ENCODE data around the gene YY1. TPM values are rescaled to one million over a fixed set of nuclear protein-coding genes. Genes with fewer than 3 reads are reported as not detected.

The YY1 gene
- total RNA-seq, 1 donor from 2014 or later: 42.4 TPM

GRCh38 chr14:100314724-100315123 is 75.8 kb downstream of the YY1 start:
- H3K27ac ChIP-seq: no peak overlapping the region

DNA sequence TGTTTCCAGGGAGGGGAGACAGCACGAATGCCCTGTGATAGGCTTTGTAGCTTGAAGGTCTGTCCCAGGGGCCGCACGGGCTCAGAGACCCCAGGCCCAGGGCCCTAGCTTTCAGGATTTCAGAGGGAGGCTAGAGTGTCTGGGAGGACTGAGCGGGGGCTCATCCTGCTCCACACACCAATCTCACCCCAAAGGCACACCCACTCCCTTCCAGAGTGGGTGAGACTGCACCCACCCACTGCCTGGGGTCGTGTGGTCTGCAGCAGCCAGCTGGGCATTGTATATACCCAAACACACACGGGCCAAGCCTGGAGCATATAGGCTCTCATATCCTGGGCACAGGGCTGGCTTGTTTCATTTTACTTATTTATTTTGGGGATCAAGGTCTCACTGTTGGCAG is 78.4 kb downstream of the YY1 start:
- DNase-seq (ENCODE audit: low spot score in 2 of 2): no peak
- peak overlapping the region in 1 of 2 donors; percentile 65 for H3K4me3 ChIP-seq
- no peaks in the 10 kb centered on the region for H3K36me3 ChIP-seq
- TF ChIP-seq, protein P1, sequence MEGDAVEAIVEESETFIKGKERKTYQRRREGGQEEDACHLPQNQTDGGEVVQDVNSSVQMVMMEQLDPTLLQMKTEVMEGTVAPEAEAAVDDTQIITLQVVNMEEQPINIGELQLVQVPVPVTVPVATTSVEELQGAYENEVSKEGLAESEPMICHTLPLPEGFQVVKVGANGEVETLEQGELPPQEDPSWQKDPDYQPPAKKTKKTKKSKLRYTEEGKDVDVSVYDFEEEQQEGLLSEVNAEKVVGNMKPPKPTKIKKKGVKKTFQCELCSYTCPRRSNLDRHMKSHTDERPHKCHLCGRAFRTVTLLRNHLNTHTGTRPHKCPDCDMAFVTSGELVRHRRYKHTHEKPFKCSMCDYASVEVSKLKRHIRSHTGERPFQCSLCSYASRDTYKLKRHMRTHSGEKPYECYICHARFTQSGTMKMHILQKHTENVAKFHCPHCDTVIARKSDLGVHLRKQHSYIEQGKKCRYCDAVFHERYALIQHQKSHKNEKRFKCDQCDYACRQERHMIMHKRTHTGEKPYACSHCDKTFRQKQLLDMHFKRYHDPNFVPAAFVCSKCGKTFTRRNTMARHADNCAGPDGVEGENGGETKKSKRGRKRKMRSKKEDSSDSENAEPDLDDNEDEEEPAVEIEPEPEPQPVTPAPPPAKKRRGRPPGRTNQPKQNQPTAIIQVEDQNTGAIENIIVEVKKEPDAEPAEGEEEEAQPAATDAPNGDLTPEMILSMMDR (IDR thresholded peaks at IDR 0.05): no peak
- intact Hi-C loops (cut with DNase I): no loop called here
- peaks cover 4 to 6% of the 10 kb centered on the region in 2 donors for H3K4me1 ChIP-seq
- H3K9me3 ChIP-seq: no peaks in the 10 kb centered on the region
- H3K27ac ChIP-seq: no peak overlapping the region
- H3K27me3 ChIP-seq: no peaks in the 10 kb centered on the region

More at GRCh38 chr14:100314724-100315123, 75.8 kb downstream of the YY1 start:
- H3K4me1 ChIP-seq: peaks cover 4 to 6% of the 10 kb centered on the region in 2 donors
- intact Hi-C loops (cut with DNase I): no loop called here
- no peaks in the 10 kb centered on the region for H3K36me3 ChIP-seq
- H3K27me3 ChIP-seq: no peaks in the 10 kb centered on the region
- DNase-seq (ENCODE audit: low spot score in 2 of 2): no peak
- TF ChIP-seq, protein P1 (IDR thresholded peaks at IDR 0.05): no peak
- no peak overlapping the region for H3K4me3 ChIP-seq
- H3K9me3 ChIP-seq: no peaks in the 10 kb centered on the region

DNA sequence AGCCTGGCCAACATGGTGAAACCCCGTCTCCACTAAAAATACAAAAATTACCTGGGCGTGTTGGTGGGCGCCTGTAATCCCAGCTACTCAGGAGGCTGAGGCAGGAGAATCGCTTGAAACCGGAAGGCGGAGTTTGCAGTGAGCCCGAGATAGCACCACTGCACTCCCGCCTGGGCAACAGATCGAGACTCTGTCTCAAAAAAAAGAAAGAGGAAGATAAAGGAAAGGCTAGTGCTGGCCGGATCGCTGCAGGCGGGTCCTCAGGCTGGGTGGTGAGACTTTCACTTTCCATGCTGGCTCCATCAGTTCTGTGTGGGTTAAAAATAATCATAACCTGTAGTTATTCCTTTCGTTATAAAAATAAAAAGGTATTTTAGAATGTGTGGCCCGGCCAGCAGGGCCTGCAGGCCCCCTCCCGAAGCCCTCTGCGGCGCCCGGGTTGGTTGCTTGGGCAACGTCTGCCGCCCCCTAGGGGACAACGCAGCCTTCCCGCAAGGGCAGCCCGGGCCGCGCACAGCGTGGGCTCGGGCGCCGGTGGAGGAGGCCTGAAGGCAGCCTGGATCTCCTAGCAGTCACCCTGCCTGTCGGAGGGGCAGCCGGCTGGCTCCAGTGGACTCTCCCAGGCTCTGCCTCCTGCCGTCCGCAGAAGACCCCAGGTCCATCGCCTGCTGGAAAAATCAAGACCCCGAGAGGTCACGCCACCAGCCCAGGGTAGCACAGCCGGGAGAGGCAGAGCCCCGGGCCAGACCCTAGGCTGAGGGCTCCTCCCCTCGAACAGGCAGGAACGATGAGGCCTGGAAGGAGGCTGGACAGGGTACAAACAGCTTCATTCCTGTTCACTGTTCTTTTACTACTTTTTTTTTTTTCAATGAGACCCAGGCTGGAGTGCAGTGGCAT is 79.2 kb downstream of the YY1 start:
- TF ChIP-seq, protein P1 (IDR thresholded peaks at IDR 0.05): peak; percentile 86 to 94 (median 91)
- Histone ChIP-seq H3K27me3 (no peaks in the 10 kb centered on the region), H3K4me3 (peak overlapping the region; percentile 54 to 65), H3K36me3 (no peaks in the 10 kb centered on the region), H3K4me1 (peaks cover 4 to 6% of the 10 kb centered on the region in 2 donors), H3K9me3 (no peaks in the 10 kb centered on the region), H3K27ac (peak overlapping the region; percentile 53 to 58)
- DNase-seq (ENCODE audit: low spot score in 2 of 2): peak in 1 of 2 donors; percentile 88
- intact Hi-C loops (cut with DNase I): loop anchor here (1.0 kb wide), 1 partner anchor 33 kb away; no protein-coding TSS in a partner anchor

- TF ChIP-seq, protein P1 (IDR thresholded peaks at IDR 0.05): no peak
- DNase-seq (ENCODE audit: low spot score in 2 of 2): no peak
- Histone ChIP-seq H3K27ac (no peak overlapping the region), H3K4me1 (peaks cover 4 to 6% of the 10 kb centered on the region in 2 donors), H3K36me3 (no peaks in the 10 kb centered on the region), H3K9me3 (no peaks in the 10 kb centered on the region), H3K27me3 (no peaks in the 10 kb centered on the region), H3K4me3 (no peak overlapping the region)
- intact Hi-C loops (cut with DNase I): no loop called here
Measured at GRCh38 chr14:100320157-100320856, 81.4 kb downstream of the YY1 start.

DNA sequence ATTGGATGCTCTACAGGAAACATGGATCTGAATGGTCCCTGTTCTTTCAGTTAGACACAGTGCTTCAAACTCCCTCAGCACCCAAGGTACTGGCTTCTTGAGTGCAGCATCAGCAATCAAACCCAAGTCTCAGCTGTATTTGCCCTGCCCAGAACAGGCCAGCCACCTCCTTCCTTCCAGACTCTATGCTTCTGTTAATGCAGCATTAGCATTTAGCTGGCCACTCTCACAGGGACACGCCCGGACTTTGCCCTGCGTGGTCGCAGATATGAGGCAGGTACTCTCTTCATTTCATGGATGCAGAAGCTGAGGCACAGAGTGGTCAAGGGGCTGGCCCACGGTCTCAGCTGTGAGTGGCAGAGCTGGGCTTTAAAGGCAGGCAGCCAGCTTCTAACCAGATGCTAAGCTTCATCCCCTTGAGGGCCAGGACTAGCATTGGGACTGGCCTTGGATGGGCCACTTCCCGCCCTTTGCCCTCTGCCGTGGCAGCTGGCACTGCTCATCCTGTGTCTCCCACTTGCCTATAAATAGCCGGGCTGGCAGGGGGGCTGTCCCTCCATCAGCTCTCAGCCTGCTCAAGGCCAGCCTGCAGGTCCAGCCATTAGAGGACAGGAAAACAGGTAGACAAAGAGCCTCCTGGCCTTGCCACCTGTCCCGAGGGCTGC is 82.7 kb downstream of the YY1 start:
- Histone ChIP-seq H3K4me3 (no peak overlapping the region), H3K9me3 (no peaks in the 10 kb centered on the region), H3K27ac (no peak overlapping the region), H3K4me1 (peaks cover 4 to 6% of the 10 kb centered on the region in 2 donors), H3K27me3 (no peaks in the 10 kb centered on the region), H3K36me3 (no peaks in the 10 kb centered on the region)
- intact Hi-C loops (cut with DNase I): no loop called here
- no peak for DNase-seq (ENCODE audit: low spot score in 2 of 2)
- TF ChIP-seq, protein P1 (IDR thresholded peaks at IDR 0.05): no peak
